Measurements from ENCODE around the gene LSAMP. TPM values are rescaled to one million over a fixed set of nuclear protein-coding genes. Genes with fewer than 3 reads are reported as not detected.

Gene LSAMP
- total RNA-seq, 1 experiment from 2014 or later: not detected

DNA sequence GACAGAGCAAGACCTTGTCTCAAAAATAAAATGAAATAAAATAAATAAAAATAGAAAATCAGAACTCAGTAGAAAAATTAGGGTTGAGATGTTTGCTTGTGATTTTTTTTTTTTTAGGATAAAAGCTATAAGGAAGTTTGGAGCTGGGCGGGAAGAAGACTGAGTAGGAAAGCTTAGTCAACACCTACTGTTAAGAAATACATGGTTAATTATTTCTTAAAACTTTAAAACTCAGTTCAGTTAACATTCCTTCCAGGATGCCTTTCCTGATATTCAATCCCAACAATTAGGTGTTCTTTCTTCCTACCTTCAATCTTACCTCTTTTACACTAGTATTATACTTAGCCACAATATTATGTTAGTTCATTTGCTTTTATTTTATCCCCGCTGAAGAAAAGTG is 246.2 kb downstream of the LSAMP start:
- H3K9me3 Mint-ChIP-seq (ENCODE audit: unreplicated experiment): peaks cover 7% of the 10 kb centered on the region
- BruUV-seq (replicated peaks): no TSS peak
- TF ChIP-seq, protein P1, sequence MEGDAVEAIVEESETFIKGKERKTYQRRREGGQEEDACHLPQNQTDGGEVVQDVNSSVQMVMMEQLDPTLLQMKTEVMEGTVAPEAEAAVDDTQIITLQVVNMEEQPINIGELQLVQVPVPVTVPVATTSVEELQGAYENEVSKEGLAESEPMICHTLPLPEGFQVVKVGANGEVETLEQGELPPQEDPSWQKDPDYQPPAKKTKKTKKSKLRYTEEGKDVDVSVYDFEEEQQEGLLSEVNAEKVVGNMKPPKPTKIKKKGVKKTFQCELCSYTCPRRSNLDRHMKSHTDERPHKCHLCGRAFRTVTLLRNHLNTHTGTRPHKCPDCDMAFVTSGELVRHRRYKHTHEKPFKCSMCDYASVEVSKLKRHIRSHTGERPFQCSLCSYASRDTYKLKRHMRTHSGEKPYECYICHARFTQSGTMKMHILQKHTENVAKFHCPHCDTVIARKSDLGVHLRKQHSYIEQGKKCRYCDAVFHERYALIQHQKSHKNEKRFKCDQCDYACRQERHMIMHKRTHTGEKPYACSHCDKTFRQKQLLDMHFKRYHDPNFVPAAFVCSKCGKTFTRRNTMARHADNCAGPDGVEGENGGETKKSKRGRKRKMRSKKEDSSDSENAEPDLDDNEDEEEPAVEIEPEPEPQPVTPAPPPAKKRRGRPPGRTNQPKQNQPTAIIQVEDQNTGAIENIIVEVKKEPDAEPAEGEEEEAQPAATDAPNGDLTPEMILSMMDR (IDR thresholded peaks at IDR 0.05; ENCODE audit: unreplicated experiment): no peak
- CTCF ChIA-PET: interaction anchor here (0.7 kb wide), 1 partner anchor 1747 kb away, joined by 4 read pairs; no protein-coding TSS in a partner anchor
- POLR2A ChIA-PET: no interaction called here
- H3K27ac Mint-ChIP-seq (ENCODE audit: low read depth, unreplicated experiment): no peak overlapping the region
- no peak for DNase-seq (ENCODE audit: unreplicated experiment)
- intact Hi-C loops (cut with micrococcal nuclease): no loop called here
- H3K4me3 Mint-ChIP-seq (ENCODE audit: unreplicated experiment): no peak overlapping the region
- no peaks in the 10 kb centered on the region for H3K36me3 Mint-ChIP-seq (ENCODE audit: insufficient read depth, unreplicated experiment)
- peaks cover 41% of the 10 kb centered on the region for H3K27me3 Mint-ChIP-seq (ENCODE audit: insufficient read depth, unreplicated experiment)
- H3K4me1 Mint-ChIP-seq (ENCODE audit: insufficient read depth, unreplicated experiment): no peaks in the 10 kb centered on the region

DNA sequence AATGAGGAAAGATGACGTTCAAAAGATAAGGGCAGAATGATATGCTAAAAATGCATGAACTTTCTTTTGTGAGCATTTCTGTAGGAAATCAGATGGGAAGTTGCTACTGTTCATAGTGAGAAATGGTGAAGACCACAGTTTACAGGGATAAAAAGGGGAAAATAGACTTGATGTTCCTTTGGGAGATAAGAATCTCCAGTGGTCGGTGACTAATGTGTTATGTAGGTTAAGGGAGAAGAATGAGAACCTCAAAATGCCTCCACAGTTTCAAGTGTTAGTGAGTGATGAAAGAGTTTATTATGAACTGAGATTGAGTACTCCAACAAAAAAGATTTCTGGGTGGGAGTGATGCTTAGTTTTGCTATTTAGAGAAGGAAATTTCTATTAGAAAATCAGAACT is 247.2 kb downstream of the LSAMP start:
- Mint-ChIP-seq H3K36me3 (ENCODE audit: insufficient read depth, unreplicated experiment) (no peaks in the 10 kb centered on the region), H3K4me3 (ENCODE audit: unreplicated experiment) (no peak overlapping the region), H3K4me1 (ENCODE audit: insufficient read depth, unreplicated experiment) (no peaks in the 10 kb centered on the region), H3K9me3 (ENCODE audit: unreplicated experiment) (peaks cover 4% of the 10 kb centered on the region), H3K27me3 (ENCODE audit: insufficient read depth, unreplicated experiment) (peaks cover 41% of the 10 kb centered on the region), H3K27ac (ENCODE audit: low read depth, unreplicated experiment) (no peak overlapping the region)
- intact Hi-C loops (cut with micrococcal nuclease): no loop called here
- DNase-seq (ENCODE audit: unreplicated experiment): no peak
- no TSS peak for BruUV-seq (replicated peaks)
- POLR2A ChIA-PET: no interaction called here
- CTCF ChIA-PET: interaction anchor here (0.6 kb wide), 1 partner anchor 387 kb away, joined by 3 read pairs; no protein-coding TSS in a partner anchor
- TF ChIP-seq, protein P1 (IDR thresholded peaks at IDR 0.05; ENCODE audit: unreplicated experiment): no peak

DNA sequence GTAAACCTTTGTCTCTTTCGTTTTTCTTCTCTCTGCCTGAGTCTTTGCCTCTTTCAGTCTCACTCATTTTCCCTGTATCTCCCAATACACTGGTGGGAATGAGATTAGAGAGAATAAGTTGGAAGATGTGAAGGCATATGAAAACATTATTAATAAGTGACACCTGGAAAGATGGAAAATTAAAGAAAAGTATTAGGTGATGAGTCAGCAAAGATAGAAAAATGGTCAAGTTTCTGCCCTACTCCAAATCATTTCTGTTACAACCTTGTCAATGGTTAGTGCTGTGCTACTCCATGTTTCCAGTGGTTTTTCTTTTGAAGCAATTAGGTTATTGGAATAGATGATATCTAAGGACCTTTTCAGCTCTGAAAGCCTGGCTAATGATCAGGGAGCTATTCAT is 252.8 kb downstream of the LSAMP start:
- Mint-ChIP-seq H3K9me3 (ENCODE audit: unreplicated experiment) (no peaks in the 10 kb centered on the region), H3K27ac (ENCODE audit: low read depth, unreplicated experiment) (no peak overlapping the region), H3K4me1 (ENCODE audit: insufficient read depth, unreplicated experiment) (no peaks in the 10 kb centered on the region), H3K27me3 (ENCODE audit: insufficient read depth, unreplicated experiment) (peaks cover 12% of the 10 kb centered on the region), H3K4me3 (ENCODE audit: unreplicated experiment) (no peak overlapping the region), H3K36me3 (ENCODE audit: insufficient read depth, unreplicated experiment) (no peaks in the 10 kb centered on the region)
- intact Hi-C loops (cut with micrococcal nuclease): no loop called here
- TF ChIP-seq, protein P1 (IDR thresholded peaks at IDR 0.05; ENCODE audit: unreplicated experiment): no peak
- no peak for DNase-seq (ENCODE audit: unreplicated experiment)
- CTCF ChIA-PET: no interaction called here
- no TSS peak for BruUV-seq (replicated peaks)
- POLR2A ChIA-PET: no interaction called here

DNA sequence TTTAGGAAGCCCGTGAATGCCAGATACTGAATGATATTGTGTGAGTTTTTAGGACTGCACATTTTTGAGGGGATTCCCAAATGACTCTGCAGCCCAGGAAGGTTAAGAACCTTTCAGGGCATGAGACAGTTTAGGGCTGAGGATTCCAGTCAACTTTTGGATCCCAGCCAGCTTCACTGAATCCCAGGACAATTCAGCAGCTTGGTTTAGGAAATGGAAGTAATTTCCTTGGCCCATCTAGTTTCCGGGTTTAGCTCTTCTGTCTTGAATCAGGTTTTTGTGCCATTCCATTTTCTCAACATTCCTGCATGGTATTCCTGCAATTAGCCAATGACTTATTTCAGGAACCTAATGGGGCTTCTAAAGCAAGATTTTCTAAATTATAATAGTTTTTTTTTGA is 253.9 kb downstream of the LSAMP start:
- TF ChIP-seq, protein P1 (IDR thresholded peaks at IDR 0.05; ENCODE audit: unreplicated experiment): no peak
- H3K27ac Mint-ChIP-seq (ENCODE audit: low read depth, unreplicated experiment): no peak overlapping the region
- DNase-seq (ENCODE audit: unreplicated experiment): no peak
- no peaks in the 10 kb centered on the region for H3K36me3 Mint-ChIP-seq (ENCODE audit: insufficient read depth, unreplicated experiment)
- intact Hi-C loops (cut with micrococcal nuclease): no loop called here
- ChIA-PET POLR2A (no interaction called here), CTCF (no interaction called here)
- H3K4me3 Mint-ChIP-seq (ENCODE audit: unreplicated experiment): no peak overlapping the region
- BruUV-seq (replicated peaks): no TSS peak
- peaks cover 9% of the 10 kb centered on the region for H3K27me3 Mint-ChIP-seq (ENCODE audit: insufficient read depth, unreplicated experiment)
- no peaks in the 10 kb centered on the region for H3K4me1 Mint-ChIP-seq (ENCODE audit: insufficient read depth, unreplicated experiment)
- H3K9me3 Mint-ChIP-seq (ENCODE audit: unreplicated experiment): no peaks in the 10 kb centered on the region

All from MCF 10A (cell line).